ENCODE measurements around the gene SEPHS1.

DNA sequence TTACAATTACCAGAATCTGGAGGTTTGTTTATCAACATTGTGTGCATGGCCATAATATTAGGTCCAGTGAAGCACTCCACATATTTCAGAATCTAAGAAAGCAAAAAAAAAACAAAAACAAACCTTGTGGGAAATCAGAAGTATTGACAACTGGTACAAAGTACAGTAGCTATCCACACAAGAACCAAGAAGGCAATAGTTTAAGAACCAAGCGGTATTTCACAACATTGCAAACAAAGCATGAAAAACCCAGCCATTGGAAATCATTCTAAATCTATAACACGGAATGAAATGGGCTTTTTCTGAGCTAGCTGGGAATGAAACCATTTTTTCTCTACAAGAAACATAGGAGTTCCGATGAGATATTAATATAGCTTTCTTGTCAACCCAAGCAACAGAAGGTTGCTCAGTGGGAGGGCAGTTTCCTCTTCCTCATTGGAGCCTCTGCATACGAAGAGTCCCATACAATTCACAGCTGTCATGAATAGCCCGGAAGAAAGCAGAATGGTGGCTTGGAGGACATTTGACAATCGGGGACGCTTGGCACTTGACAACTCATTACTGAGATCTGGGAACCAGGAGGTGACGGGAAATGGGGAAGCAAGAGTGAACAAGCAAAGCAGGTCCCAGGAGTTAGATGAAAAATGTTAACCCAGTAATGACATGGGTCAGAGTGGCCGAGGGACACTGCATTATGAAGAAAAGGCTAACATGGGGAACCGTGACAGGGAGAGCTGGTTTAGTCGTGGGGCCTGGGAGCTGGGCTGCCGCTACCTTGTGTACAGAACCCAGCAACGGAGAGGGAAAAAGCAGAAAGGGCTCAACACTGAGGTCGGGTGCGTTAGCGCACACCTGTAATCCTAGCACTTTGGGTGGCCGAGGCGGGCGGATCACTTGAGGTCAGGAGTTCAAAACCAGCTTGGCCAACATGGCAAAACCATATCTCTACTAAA is 56.0 kb downstream of the SEPHS1 start:
- TF ChIP-seq EZH2 (IDR thresholded peaks at IDR 0.05; ENCODE audit: low read depth): no peak
- TF ChIP-seq, protein P1, sequence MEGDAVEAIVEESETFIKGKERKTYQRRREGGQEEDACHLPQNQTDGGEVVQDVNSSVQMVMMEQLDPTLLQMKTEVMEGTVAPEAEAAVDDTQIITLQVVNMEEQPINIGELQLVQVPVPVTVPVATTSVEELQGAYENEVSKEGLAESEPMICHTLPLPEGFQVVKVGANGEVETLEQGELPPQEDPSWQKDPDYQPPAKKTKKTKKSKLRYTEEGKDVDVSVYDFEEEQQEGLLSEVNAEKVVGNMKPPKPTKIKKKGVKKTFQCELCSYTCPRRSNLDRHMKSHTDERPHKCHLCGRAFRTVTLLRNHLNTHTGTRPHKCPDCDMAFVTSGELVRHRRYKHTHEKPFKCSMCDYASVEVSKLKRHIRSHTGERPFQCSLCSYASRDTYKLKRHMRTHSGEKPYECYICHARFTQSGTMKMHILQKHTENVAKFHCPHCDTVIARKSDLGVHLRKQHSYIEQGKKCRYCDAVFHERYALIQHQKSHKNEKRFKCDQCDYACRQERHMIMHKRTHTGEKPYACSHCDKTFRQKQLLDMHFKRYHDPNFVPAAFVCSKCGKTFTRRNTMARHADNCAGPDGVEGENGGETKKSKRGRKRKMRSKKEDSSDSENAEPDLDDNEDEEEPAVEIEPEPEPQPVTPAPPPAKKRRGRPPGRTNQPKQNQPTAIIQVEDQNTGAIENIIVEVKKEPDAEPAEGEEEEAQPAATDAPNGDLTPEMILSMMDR (conservative IDR thresholded peaks at IDR 0.05): no peak
